Measurements from ENCODE around the gene U2AF1L4. TPM values are rescaled to one million over a fixed set of nuclear protein-coding genes. Genes with fewer than 3 reads are reported as not detected.
"Not testable (repeated sequence)": the region's sequence is repeated elsewhere in the genome, so short reads cannot be mapped to it uniquely, and the experiment has no call there.

Gene U2AF1L4
- total RNA-seq, 1 donor from 2014 or later: 17.2 TPM

GRCh38 chr19:35725216-35725861 is 19.9 kb downstream of the U2AF1L4 start:
- no peaks in the 10 kb centered on the region for H3K4me1 ChIP-seq
- no peak overlapping the region for H3K9ac ChIP-seq
- no peak overlapping the region for H2AFZ ChIP-seq (replicated peaks)
- DNase-seq (ENCODE audit: low spot score): no peak
- TF ChIP-seq EZH2phosphoT487 (IDR thresholded peaks at IDR 0.05) (no peak), CTCF (IDR thresholded peaks at IDR 0.05) (no peak), EZH2 (IDR thresholded peaks at IDR 0.05) (no peak)
- Mint-ChIP-seq H3K4me1 (no peaks in the 10 kb centered on the region), H3K4me3 (peak overlapping the region; percentile 8), H3K27ac (no peak overlapping the region), H3K27me3 (ENCODE audit: insufficient read depth, low read depth) (peaks cover 12% of the 10 kb centered on the region), H3K9me3 (no peaks in the 10 kb centered on the region), H3K36me3 (peaks cover 48% of the 10 kb centered on the region)
- no peak overlapping the region for H3K4me2 ChIP-seq
- H3K27me3 ChIP-seq: no peaks in the 10 kb centered on the region
- H3K9me3 ChIP-seq (ENCODE audit: low read depth): no peaks in the 10 kb centered on the region
- H3F3A ChIP-seq (ENCODE audit: low read depth): no peaks in the 10 kb centered on the region
- H3K79me2 ChIP-seq (ENCODE audit: low read depth): no peaks in the 10 kb centered on the region
- no peaks in the 10 kb centered on the region for H3K36me3 ChIP-seq
- no peak overlapping the region for H3K27ac ChIP-seq
- peaks cover 4% of the 10 kb centered on the region for H4K20me1 ChIP-seq (ENCODE audit: low read depth)
- no peak overlapping the region for H3K4me3 ChIP-seq

GRCh38 chr19:35724560-35724959 is 20.7 kb downstream of the U2AF1L4 start:
- no peak overlapping the region for H3K27ac ChIP-seq
- H3K36me3 Mint-ChIP-seq: peaks cover 44% of the 10 kb centered on the region
- peaks cover 12% of the 10 kb centered on the region for H3K27me3 Mint-ChIP-seq (ENCODE audit: insufficient read depth, low read depth)
- TF ChIP-seq EZH2phosphoT487 (IDR thresholded peaks at IDR 0.05) (no peak), CTCF (IDR thresholded peaks at IDR 0.05) (no peak), EZH2 (IDR thresholded peaks at IDR 0.05) (no peak)
- no peak overlapping the region for H3K4me2 ChIP-seq
- H3K27me3 ChIP-seq: no peaks in the 10 kb centered on the region
- H3K4me3 Mint-ChIP-seq: no peak overlapping the region
- H3K9ac ChIP-seq: no peak overlapping the region
- H3K27ac Mint-ChIP-seq: no peak overlapping the region
- no peak overlapping the region for H3K4me3 ChIP-seq
- H4K20me1 ChIP-seq (ENCODE audit: low read depth): peaks cover 12% of the 10 kb centered on the region
- DNase-seq (ENCODE audit: low spot score): no peak
- H3F3A ChIP-seq (ENCODE audit: low read depth): no peaks in the 10 kb centered on the region
- H3K4me1 ChIP-seq: no peaks in the 10 kb centered on the region
- H3K4me1 Mint-ChIP-seq: peaks cover 1% of the 10 kb centered on the region
- H3K36me3 ChIP-seq: no peaks in the 10 kb centered on the region
- no peaks in the 10 kb centered on the region for H3K9me3 Mint-ChIP-seq
- no peaks in the 10 kb centered on the region for H3K9me3 ChIP-seq (ENCODE audit: low read depth)
- H3K79me2 ChIP-seq (ENCODE audit: low read depth): peaks cover 7% of the 10 kb centered on the region
- H2AFZ ChIP-seq (replicated peaks): no peak overlapping the region

- H3K36me3 ChIP-seq; H3K27me3 ChIP-seq; H3K4me1 ChIP-seq; H3K9me3 ChIP-seq (ENCODE audit: low read depth); H3F3A ChIP-seq (ENCODE audit: low read depth); H3K9ac ChIP-seq; H2AFZ ChIP-seq (replicated peaks); H3K4me3 ChIP-seq; H3K4me1 Mint-ChIP-seq; H3K9me3 Mint-ChIP-seq; H3K27ac Mint-ChIP-seq; H3K4me2 ChIP-seq; DNase-seq (ENCODE audit: low spot score); H3K27ac ChIP-seq; H3K4me3 Mint-ChIP-seq: not testable (repeated sequence)
- Mint-ChIP-seq H3K36me3 (peaks cover 40% of the 10 kb centered on the region), H3K27me3 (ENCODE audit: insufficient read depth, low read depth) (peaks cover 12% of the 10 kb centered on the region)
- Histone ChIP-seq H4K20me1 (ENCODE audit: low read depth) (peaks cover 16% of the 10 kb centered on the region), H3K79me2 (ENCODE audit: low read depth) (peaks cover 12% of the 10 kb centered on the region)
Observed at GRCh38 chr19:35724132-35724531, 21.1 kb downstream of the U2AF1L4 start.

GRCh38 chr19:35723671-35724070 is 21.5 kb downstream of the U2AF1L4 start:
- Histone ChIP-seq H3K4me2 (no peak overlapping the region), H3K27ac (no peak overlapping the region), H3K27me3 (no peaks in the 10 kb centered on the region), H3K4me1 (peaks cover 5% of the 10 kb centered on the region), H3F3A (ENCODE audit: low read depth) (no peaks in the 10 kb centered on the region), H3K79me2 (ENCODE audit: low read depth) (peaks cover 16% of the 10 kb centered on the region), H3K36me3 (no peaks in the 10 kb centered on the region), H2AFZ (replicated peaks) (no peak overlapping the region), H3K9me3 (ENCODE audit: low read depth) (no peaks in the 10 kb centered on the region), H4K20me1 (ENCODE audit: low read depth) (peaks cover 20% of the 10 kb centered on the region), H3K4me3 (no peak overlapping the region), H3K9ac (no peak overlapping the region)
- Mint-ChIP-seq H3K36me3 (peaks cover 36% of the 10 kb centered on the region), H3K4me3 (no peak overlapping the region), H3K27ac (no peak overlapping the region), H3K27me3 (ENCODE audit: insufficient read depth, low read depth) (peaks cover 12% of the 10 kb centered on the region), H3K9me3 (no peaks in the 10 kb centered on the region), H3K4me1 (peaks cover 9% of the 10 kb centered on the region)
- no peak for TF ChIP-seq EZH2phosphoT487 (IDR thresholded peaks at IDR 0.05)
- TF ChIP-seq EZH2 (IDR thresholded peaks at IDR 0.05): no peak
- no peak for TF ChIP-seq CTCF (IDR thresholded peaks at IDR 0.05)
- DNase-seq (ENCODE audit: low spot score): no peak
